ENCODE measurements around the gene TMEM158.
A peak's percentile ranks its signal among the peaks of the same experiment; 100 is the strongest.

The TMEM158 gene

GRCh38 chr3:45199837-45200648, 26.0 kb downstream of the TMEM158 start:
- no peak for DNase-seq

- DNase-seq = no peak
Measured at GRCh38 chr3:45198264-45199260, 27.5 kb downstream of the TMEM158 start.

GRCh38 chr3:45194791-45195190, 31.3 kb downstream of the TMEM158 start:
- DNase-seq = no peak

- DNase-seq = no peak
Measured at GRCh38 chr3:45191924-45192417, 34.1 kb downstream of the TMEM158 start.

GRCh38 chr3:45191424-45191823, 34.7 kb downstream of the TMEM158 start:
- DNase-seq = no peak

GRCh38 chr3:45188719-45189659, 37.1 kb downstream of the TMEM158 start:
- no peak for DNase-seq

- no peak for DNase-seq
Measured at GRCh38 chr3:45187694-45188141, 38.4 kb downstream of the TMEM158 start.

GRCh38 chr3:45186871-45187270, 39.2 kb downstream of the TMEM158 start:
- no peak for DNase-seq

GRCh38 chr3:45185461-45185860, 40.6 kb downstream of the TMEM158 start:
- no peak for DNase-seq

- no peak for DNase-seq
Measured at GRCh38 chr3:45185052-45185451, 41.0 kb downstream of the TMEM158 start.

GRCh38 chr3:45183872-45184262, 42.2 kb downstream of the TMEM158 start:
- no peak for DNase-seq

GRCh38 chr3:45182915-45183871, 42.9 kb downstream of the TMEM158 start:
- DNase-seq = no peak

- no peak for DNase-seq
Measured at GRCh38 chr3:45181496-45181895, 44.6 kb downstream of the TMEM158 start.

- no peak for DNase-seq
Measured at GRCh38 chr3:45180899-45181298, 45.2 kb downstream of the TMEM158 start.

- no peak for DNase-seq
Measured at GRCh38 chr3:45180051-45180450, 46.0 kb downstream of the TMEM158 start.

- no peak for DNase-seq
Measured at GRCh38 chr3:45179163-45179562, 46.9 kb downstream of the TMEM158 start.

GRCh38 chr3:45178183-45179023, 47.7 kb downstream of the TMEM158 start:
- peak; percentile 44 for DNase-seq

- DNase-seq = no peak
Measured at GRCh38 chr3:45176912-45177311, 49.2 kb downstream of the TMEM158 start.

Measured in left hindlimb (tissue), 1 donor.